H1 (cell line): Measurements from ENCODE around the gene TTPAL. TPM values are rescaled to one million over a fixed set of nuclear protein-coding genes. Genes with fewer than 3 reads are reported as not detected.

Experiments used
- CTCF ChIA-PET: fragments of 300-600 bp; sonication (Branson Sonifier 250); formaldehyde crosslinking; loops from one replicate; lab custom pipeline; 2021; ENCODE audit not compliant: partially characterized antibody; lab: Charles Lee
- POLR2A ChIA-PET: fragments of 300-600 bp; sonication (Branson Sonifier 250); formaldehyde crosslinking; loops from one replicate; lab custom pipeline; 2021; ENCODE audit warnings: inconsistent platforms; ENCODE audit not compliant: partially characterized antibody; lab: Charles Lee
- DNase-seq, 2 experiments: peaks; one replicate each; pipeline versions ENCODE4 v3.0.0 to v3.0.0-alpha.2; 2010 to 2022; ENCODE audit warnings: low spot score in 2 of 2, low read depth in 1 of 2, mixed read lengths in 1 of 2
- FAIRE-seq: peaks from 2 replicates; lab custom pipeline; 2011; peaks lifted over from hg19 to GRCh38; lab: Jason Lieb, UNC
- H2AFZ ChIP-seq: 2 replicates; pipeline ENCODE4 v1.8.1; 2012; ENCODE audit warnings: low read length, inconsistent platforms
- H2AK5ac ChIP-seq: 2 replicates; pipeline ENCODE4 v1.6.1; 2013; ENCODE audit warnings: low read depth, low read length
- H2BK120ac ChIP-seq: replicated peaks from 2 replicates; pipeline ENCODE3; 2013; ENCODE audit warnings: low read depth, low read length, inconsistent platforms
- H2BK12ac ChIP-seq: 2 replicates; pipeline ENCODE4 v1.6.1; 2013; ENCODE audit warnings: low read depth, low read length
- H2BK15ac ChIP-seq: 2 replicates; pipeline ENCODE4 v1.6.1; 2013; ENCODE audit warnings: low read length
- H2BK20ac ChIP-seq: 2 replicates; pipeline ENCODE4 v1.6.1; 2013; ENCODE audit warnings: low read length
- H2BK5ac ChIP-seq: 2 replicates; pipeline ENCODE4 v1.6.1; 2013; ENCODE audit warnings: low read depth, low read length
- H3K14ac ChIP-seq: 2 replicates; pipeline ENCODE4 v1.6.1; 2013; ENCODE audit warnings: inconsistent platforms; ENCODE audit not compliant: insufficient read length
- H3K18ac ChIP-seq: 2 replicates; pipeline ENCODE4 v1.6.1; 2013; ENCODE audit warnings: low read length; ENCODE audit errors: extremely low read depth
- H3K23ac ChIP-seq: 2 replicates; pipeline ENCODE4 v1.6.1; 2013; ENCODE audit warnings: inconsistent platforms; ENCODE audit not compliant: insufficient read length
- H3K23me2 ChIP-seq: 2 replicates; pipeline ENCODE4 v1.6.1; 2013; ENCODE audit warnings: low read depth, low read length
- H3K27ac ChIP-seq: 2 replicates; pipeline ENCODE4 v1.6.1; 2011; ENCODE audit warnings: low read depth, low read length, inconsistent platforms
- H3K27me3 ChIP-seq, 4 experiments: replicated peaks in 1 of 4; 1 replicate in 1 of 4; 2 replicates in 3 of 4; pipeline versions ENCODE4 v1.6.1 to v1.8.1; 2011 to 2013; ENCODE audit warnings: low read length in 3 of 4, mild to moderate bottlenecking in 3 of 4, inconsistent platforms in 2 of 4, mixed read lengths in 2 of 4, moderate library complexity in 1 of 4; ENCODE audit not compliant: control insufficient read depth in 3 of 4, insufficient read depth in 3 of 4; ENCODE audit errors: extremely low read depth in 1 of 4
- H3K36me3 ChIP-seq, 4 experiments: 2 replicates each; pipeline versions ENCODE4 v1.6.1 to v1.8.1; 2011 to 2013; ENCODE audit warnings: mild to moderate bottlenecking in 4 of 4, low read length in 3 of 4, moderate library complexity in 2 of 4, control low read depth in 1 of 4, inconsistent platforms in 1 of 4; ENCODE audit not compliant: insufficient read depth in 4 of 4, control insufficient read depth in 2 of 4
- H3K4ac ChIP-seq: replicated peaks from 2 replicates; pipeline ENCODE3; 2013; ENCODE audit warnings: low read length, low read depth, mixed read lengths, inconsistent platforms; ENCODE audit not compliant: insufficient read length
- H3K4me1 ChIP-seq, 4 experiments: replicated peaks in 1 of 4; 1 replicate in 1 of 4; 2 replicates in 3 of 4; pipeline versions ENCODE4 v1.6.1 to v1.8.1; 2011 to 2013; ENCODE audit warnings: low read length in 3 of 4, inconsistent platforms in 2 of 4, mixed read lengths in 1 of 4; ENCODE audit not compliant: insufficient read depth in 4 of 4, control insufficient read depth in 3 of 4
- H3K4me2 ChIP-seq, 2 experiments: 2 replicates each; pipeline versions ENCODE4 v1.6.1 to v1.8.1; 2011 to 2013; ENCODE audit warnings: low read depth in 2 of 2, low read length in 2 of 2, control low read depth in 1 of 2, inconsistent platforms in 1 of 2, mild to moderate bottlenecking in 1 of 2; ENCODE audit not compliant: insufficient read depth in 1 of 2
- H3K4me3 ChIP-seq, 4 experiments: fragments of 200-600, 300-600 bp in 1 of 4; sonication (generic), shearing (Covaris generic), sonication (Bioruptor Twin) in 1 of 4; 2 replicates each; pipeline versions ENCODE4 v1.5.1 to v1.8.1; 2011 to 2016; ENCODE audit warnings: low read length in 4 of 4, low read depth in 3 of 4, control low read depth in 2 of 4, inconsistent platforms in 2 of 4, mild to moderate bottlenecking in 2 of 4, mixed read lengths in 1 of 4, moderate library complexity in 1 of 4; ENCODE audit not compliant: insufficient read depth in 2 of 4; ENCODE audit errors: extremely low read depth in 1 of 4
- H3K56ac ChIP-seq: replicated peaks from 2 replicates; pipeline ENCODE3; 2013; ENCODE audit warnings: low read depth, mild to moderate bottlenecking, mixed read lengths, low read length, inconsistent platforms; ENCODE audit not compliant: insufficient read length
- H3K79me1 ChIP-seq: 2 replicates; pipeline ENCODE4 v1.6.1; 2013; ENCODE audit warnings: low read depth, low read length, control low read depth
- H3K79me2 ChIP-seq, 2 experiments: 2 replicates each; pipeline versions ENCODE4 v1.6.1 to v1.8.1; 2012 to 2013; ENCODE audit warnings: low read length in 2 of 2, mild to moderate bottlenecking in 2 of 2, inconsistent platforms in 1 of 2; ENCODE audit not compliant: insufficient read depth in 2 of 2, control insufficient read depth in 1 of 2
- H3K9ac ChIP-seq, 4 experiments: replicated peaks in 1 of 4; 1 replicate in 1 of 4; 2 replicates in 3 of 4; pipeline versions ENCODE4 v1.6.1 to v1.8.1; 2011 to 2013; ENCODE audit warnings: low read depth in 3 of 4, low read length in 3 of 4, control low read depth in 2 of 4, mild to moderate bottlenecking in 2 of 4, moderate library complexity in 2 of 4, inconsistent platforms in 1 of 4; ENCODE audit errors: extremely low read depth in 1 of 4
- H3K9me3 ChIP-seq, 2 experiments: 2 replicates each; pipeline versions ENCODE4 v1.6.1 to v1.8.1; 2012 to 2013; ENCODE audit warnings: mild to moderate bottlenecking in 2 of 2, moderate library complexity in 2 of 2, control low read depth in 1 of 2, inconsistent platforms in 1 of 2, low read depth in 1 of 2, low read length in 1 of 2, mixed read lengths in 1 of 2; ENCODE audit not compliant: insufficient read depth in 2 of 2
- H4K20me1 ChIP-seq, 2 experiments: replicated peaks in 1 of 2; 2 replicates each; pipeline versions ENCODE3 to v1.8.1; 2011 to 2013; ENCODE audit warnings: inconsistent platforms in 2 of 2, low read length in 2 of 2, mild to moderate bottlenecking in 1 of 2; ENCODE audit not compliant: insufficient read depth in 2 of 2, control insufficient read depth in 1 of 2
- H4K5ac ChIP-seq: 2 replicates; pipeline ENCODE4 v1.6.1; 2013; ENCODE audit warnings: low read length, low read depth, mixed read lengths, inconsistent platforms; ENCODE audit not compliant: insufficient read length
- H4K8ac ChIP-seq: 2 replicates; pipeline ENCODE4 v1.8.0; 2013; ENCODE audit warnings: mild to moderate bottlenecking, moderate library complexity, low read length, inconsistent platforms; ENCODE audit not compliant: insufficient read depth; ENCODE audit errors: extremely low read depth
- H4K91ac ChIP-seq: replicated peaks from 2 replicates; pipeline ENCODE3; 2013; ENCODE audit warnings: low read length, mixed read lengths, inconsistent platforms; ENCODE audit not compliant: insufficient read length
- BRCA1 ChIP-seq: IDR thresholded peaks from 2 replicates; pipeline ENCODE4 v1.6.1; 2012; ENCODE audit warnings: low read depth, low read length, improper control_type of control experiment
- CEBPB ChIP-seq: IDR thresholded peaks from 2 replicates; pipeline ENCODE4 v1.6.1; 2012; ENCODE audit warnings: low read depth, low read length
- FOSL1 ChIP-seq: IDR thresholded peaks from 2 replicates; pipeline ENCODE4 v1.6.1; 2011; ENCODE audit warnings: mild to moderate bottlenecking, low read depth, low read length, moderate library complexity; ENCODE audit not compliant: insufficient read depth
- POLR2A ChIP-seq, 2 experiments: IDR thresholded peaks; 1 replicate in 1 of 2; 2 replicates in 1 of 2; pipeline ENCODE4 v1.6.1; 2011; ENCODE audit warnings: low read depth in 2 of 2, low read length in 2 of 2, mild to moderate bottlenecking in 2 of 2; ENCODE audit errors: control extremely low read depth in 1 of 2
- RNF2 ChIP-seq: fragments of 200-900, 300-1000 bp; sonication (generic); IDR thresholded peaks from 2 replicates; pipeline ENCODE4 v1.7.1; 2016; ENCODE audit warnings: borderline replicate concordance, low read depth, mild to moderate bottlenecking, antibody characterized with exemption, low read length; ENCODE audit not compliant: poor library complexity, severe bottlenecking; ENCODE audit errors: missing control alignments
- SIN3A ChIP-seq, 2 experiments: IDR thresholded peaks in 1 of 2; conservative IDR thresholded peaks in 1 of 2; 2 replicates each; pipeline ENCODE4 v1.6.1; 2011 to 2012; ENCODE audit warnings: low read length in 2 of 2, improper control_type of control experiment in 1 of 2, low read depth in 1 of 2, mild to moderate bottlenecking in 1 of 2
- SP2 ChIP-seq: IDR thresholded peaks from 2 replicates; pipeline ENCODE4 v1.6.1; 2012; ENCODE audit warnings: mild to moderate bottlenecking, low read length, inconsistent platforms
- SP4 ChIP-seq: IDR thresholded peaks from 2 replicates; pipeline ENCODE4 v1.6.1; 2012; ENCODE audit warnings: low read length, inconsistent platforms
- TAF1 ChIP-seq: IDR thresholded peaks from 2 replicates; pipeline ENCODE4 v1.6.1; 2011; ENCODE audit warnings: mild to moderate bottlenecking, low read depth, low read length
- TAF7 ChIP-seq: optimal IDR thresholded peaks from 2 replicates; pipeline ENCODE3; 2011; ENCODE audit warnings: low read depth, mild to moderate bottlenecking, inconsistent platforms, low read length, moderate library complexity, borderline replicate concordance
- WGBS, 2 experiments: shearing (Covaris generic) in 1 of 2; methylation state at CpG; one replicate each; pipeline versions ENCODE4 v1.1.6 to v1.1.7; 2013 to 2015; ENCODE audit warnings: low lambda C conversion rate in 2 of 2, mixed read lengths in 2 of 2, inconsistent platforms in 1 of 2, low coverage in 1 of 2, missing lambda C conversion rate in 1 of 2; ENCODE audit not compliant: insufficient replicate concordance in 2 of 2, insufficient coverage in 1 of 2, insufficient read length in 1 of 2; ENCODE audit errors: extremely low coverage in 1 of 2, missing lambda C conversion rate in 1 of 2; 5-methylcytosine and 5-hydroxymethylcytosine counted together
- polyA plus RNA-seq, 7 experiments: library from polyadenylated mRNA; depleted of rRNA in 3 of 7; stranded (reverse) in 5 of 7; unstranded in 2 of 7; fragments of >200 nt in 5 of 7; fragments of 200-250 nt in 2 of 7; gene quantifications; 1 replicate in 5 of 7; 2 replicates in 1 of 7; 4 replicates in 1 of 7; pipeline versions ENCODE4 v1.2.1 to v1.2.3, GENCODE V29; 2011 to 2013; ENCODE audit warnings: missing spikeins in 2 of 7, mixed read lengths in 2 of 7
- total RNA-seq: library from RNA; stranded (reverse); fragmentation: NEBNext Ultra II Directional; extraction: Animal tissue kit (Norgen Biotek cat#: 25700); gene quantifications from 2 replicates; pipeline ENCODE4 v1.2.1, GENCODE V29; 2021

TTPAL gene
- total and polyA plus RNA-seq, 2 of the 8 experiments (the other 6 are each of a cell fraction or from before 2014, with no cell fraction given) = 2.8 to 14.0 TPM

GRCh38 chr20:44527716-44528199, 52.1 kb downstream of the TTPAL start:
- ChIA-PET POLR2A (interaction anchor here (0.7 kb wide), 1 partner anchor 319 kb away, joined by 3 read pairs; no protein-coding TSS in a partner anchor), CTCF (interaction anchor here (1.0 to 2.1 kb wide), 2 partner anchors 11 to 82 kb away, joined by 3 to 6 read pairs; no protein-coding TSS in a partner anchor)
- Histone ChIP-seq H4K20me1 (no peaks in the 10 kb centered on the region), H4K5ac (no peak overlapping the region), H3K36me3 (no peaks in the 10 kb centered on the region), H2BK120ac (no peak overlapping the region), H3K18ac (no peak overlapping the region), H2BK15ac (no peak overlapping the region), H2BK20ac (no peak overlapping the region), H3K27ac (no peak overlapping the region), H3K4me2 (no peak overlapping the region), H3K4me3 (no peak overlapping the region), H2AK5ac (no peak overlapping the region), H3K27me3 (no peaks in the 10 kb centered on the region), H3K23me2 (peaks cover 6% of the 10 kb centered on the region; the same call in 1 of the 2 replicates), H2AFZ (no peak overlapping the region), H2BK12ac (no peak overlapping the region), H2BK5ac (no peak overlapping the region), H3K14ac (no peak overlapping the region), H3K56ac (no peak overlapping the region), H3K9me3 (no peaks in the 10 kb centered on the region; a peak in 1 of 4 replicates), H4K91ac (no peak overlapping the region), H4K8ac (no peak overlapping the region), H3K79me2 (no peaks in the 10 kb centered on the region), H3K23ac (no peak overlapping the region), H3K79me1 (no peaks in the 10 kb centered on the region; the same call in 1 of the 2 replicates), H3K9ac (no peak overlapping the region), H3K4me1 (peaks cover 0 to 9% (median 4%) of the 10 kb centered on the region in 4 experiments; a peak in 3 of 7 replicates), H3K4ac (no peak overlapping the region)
- DNase-seq = no peak
- no peak for FAIRE-seq
- 78% methylated on average over 4 of the region's 4 CpGs; no CpG with 5 or more reads in 1 of the 2 experiments for WGBS, 2 experiments
- TF ChIP-seq CEBPB = no peak
- TF ChIP-seq RNF2 = no peak
- TF ChIP-seq SP4 = no peak
- no peak for TF ChIP-seq TAF1
- TF ChIP-seq SIN3A (conservative IDR thresholded peaks at IDR 0.05 in 1 of 2, IDR thresholded peaks at IDR 0.05 in 1 of 2; ENCODE audit: low read depth in 1 of 2, low read length in 2 of 2) = no peak
- no peak for TF ChIP-seq TAF7
- TF ChIP-seq BRCA1 = no peak
- TF ChIP-seq SP2 = no peak
- TF ChIP-seq FOSL1 = no peak
- TF ChIP-seq POLR2A (IDR thresholded peaks at IDR 0.05; ENCODE audit: control extremely low read depth in 1 of 2, low read depth in 2 of 2, low read length in 2 of 2) = no peak
